Naive B cell (primary cell): ENCODE data around the gene CHODL. TPM values are rescaled to one million over a fixed set of nuclear protein-coding genes. Genes with fewer than 3 reads are reported as not detected.

Source experiments
- polyA plus RNA-seq, 6 donors: library from polyadenylated mRNA; unstranded; fragments of 300-500 nt; fragmentation: Illumina TruSeq; gene quantifications; one replicate each; pipeline ENCODE4 v1.2.3, GENCODE V29; 2021; ENCODE audit warnings: low read depth in 6 of 6

CHODL gene
- polyA plus RNA-seq, 6 donors from 2014 or later = 0.20 to 2.8 (median 0.38) TPM; not detected in 2

Other genes with a start within 250 kb of the CHODL start
- gene TMPRSS15, start 159.0 kb downstream of the CHODL start, polyA plus RNA-seq = 1 to 10 TPM in 2 of 6 donors, under 1 TPM in 3, not detected in 1; 0.21 to 3.1 (median 0.61) TPM